HG03520 (cell line): Measurements from ENCODE around the gene TLR4.

Experiments
- ATAC-seq: cut with Tn5 transposase; IDR thresholded peaks from one replicate; pipeline ENCODE4 v1.9.1; 2021; ENCODE audit warnings: mild to moderate bottlenecking, moderate library complexity; ENCODE audit not compliant: unreplicated experiment

Gene TLR4

DNA sequence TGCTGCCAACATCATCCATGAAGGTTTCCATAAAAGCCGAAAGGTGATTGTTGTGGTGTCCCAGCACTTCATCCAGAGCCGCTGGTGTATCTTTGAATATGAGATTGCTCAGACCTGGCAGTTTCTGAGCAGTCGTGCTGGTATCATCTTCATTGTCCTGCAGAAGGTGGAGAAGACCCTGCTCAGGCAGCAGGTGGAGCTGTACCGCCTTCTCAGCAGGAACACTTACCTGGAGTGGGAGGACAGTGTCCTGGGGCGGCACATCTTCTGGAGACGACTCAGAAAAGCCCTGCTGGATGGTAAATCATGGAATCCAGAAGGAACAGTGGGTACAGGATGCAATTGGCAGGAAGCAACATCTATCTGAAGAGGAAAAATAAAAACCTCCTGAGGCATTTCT lies 10.1 kb downstream of the TLR4 start:
- ATAC-seq: no peak

DNA sequence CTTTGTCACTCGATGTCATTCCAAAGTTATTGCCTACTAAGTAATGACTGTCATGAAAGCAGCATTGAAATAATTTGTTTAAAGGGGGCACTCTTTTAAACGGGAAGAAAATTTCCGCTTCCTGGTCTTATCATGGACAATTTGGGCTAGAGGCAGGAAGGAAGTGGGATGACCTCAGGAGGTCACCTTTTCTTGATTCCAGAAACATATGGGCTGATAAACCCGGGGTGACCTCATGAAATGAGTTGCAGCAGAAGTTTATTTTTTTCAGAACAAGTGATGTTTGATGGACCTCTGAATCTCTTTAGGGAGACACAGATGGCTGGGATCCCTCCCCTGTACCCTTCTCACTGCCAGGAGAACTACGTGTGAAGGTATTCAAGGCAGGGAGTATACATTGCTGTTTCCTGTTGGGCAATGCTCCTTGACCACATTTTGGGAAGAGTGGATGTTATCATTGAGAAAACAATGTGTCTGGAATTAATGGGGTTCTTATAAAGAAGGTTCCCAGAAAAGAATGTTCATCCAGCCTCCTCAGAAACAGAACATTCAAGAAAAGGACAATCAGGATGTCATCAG lies 11.3 kb downstream of the TLR4 start:
- ATAC-seq: no peak

- ATAC-seq: peak; percentile 99
Measured at GRCh38 chr9:117718085-117718484, 13.9 kb downstream of the TLR4 start.

GRCh38 chr9:117718701-117719100 lies 14.5 kb downstream of the TLR4 start:
- no peak for ATAC-seq

- ATAC-seq: no peak
Measured at GRCh38 chr9:117719161-117719920, 15.1 kb downstream of the TLR4 start.

DNA sequence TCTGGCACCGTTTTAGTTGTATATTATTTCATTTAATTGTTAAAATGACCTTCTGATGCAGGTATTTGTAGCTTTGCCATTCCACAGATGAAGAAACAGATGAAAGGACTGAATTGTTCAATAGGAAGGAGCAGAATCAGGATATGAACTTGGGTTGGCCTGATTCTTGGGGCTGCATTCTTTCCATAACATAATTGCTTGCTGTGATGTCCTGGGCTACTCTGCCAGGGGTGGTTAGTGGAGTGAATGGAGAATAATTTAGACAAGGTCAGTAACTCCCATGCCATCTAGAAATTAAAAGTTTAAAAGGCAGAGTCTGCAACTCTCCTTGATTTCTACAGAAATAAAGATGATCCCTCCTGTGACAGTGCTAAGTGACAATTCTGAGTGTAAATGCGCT lies 15.9 kb downstream of the TLR4 start:
- ATAC-seq: no peak

GRCh38 chr9:117720555-117720954 lies 16.4 kb downstream of the TLR4 start:
- ATAC-seq: no peak

GRCh38 chr9:117720987-117721386 lies 16.8 kb downstream of the TLR4 start:
- no peak for ATAC-seq

DNA sequence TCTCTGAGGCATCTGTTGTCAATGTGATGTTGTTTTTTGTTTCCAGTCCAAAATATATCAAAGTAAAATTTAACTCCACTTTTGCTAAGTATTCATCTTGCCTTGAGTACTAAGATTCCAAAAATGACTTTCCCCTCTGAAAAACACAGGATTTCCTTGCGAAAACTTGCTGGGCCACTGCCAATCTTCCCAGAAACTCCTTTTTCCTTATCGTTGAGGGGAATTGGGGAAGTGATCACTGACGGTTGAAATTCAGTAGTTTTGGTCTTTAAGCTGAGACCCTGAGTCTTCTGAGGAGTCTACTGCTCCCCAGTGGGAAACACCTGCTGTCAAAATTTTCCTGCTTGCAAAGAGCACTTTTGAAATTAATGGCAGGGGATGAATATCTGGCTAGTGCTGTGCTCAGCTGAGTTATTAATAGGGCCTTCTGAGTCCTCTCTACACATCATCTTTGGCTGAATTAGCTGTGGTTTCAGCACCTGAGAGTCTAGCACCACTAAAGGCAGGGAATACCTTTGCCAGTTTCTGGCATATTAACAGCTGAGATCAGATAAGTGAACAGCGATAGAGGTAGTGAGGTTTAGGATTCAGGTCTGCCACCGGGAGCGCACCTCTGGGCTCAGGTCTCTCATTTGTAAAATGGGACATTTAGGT lies 18.0 kb downstream of the TLR4 start:
- no peak for ATAC-seq

DNA sequence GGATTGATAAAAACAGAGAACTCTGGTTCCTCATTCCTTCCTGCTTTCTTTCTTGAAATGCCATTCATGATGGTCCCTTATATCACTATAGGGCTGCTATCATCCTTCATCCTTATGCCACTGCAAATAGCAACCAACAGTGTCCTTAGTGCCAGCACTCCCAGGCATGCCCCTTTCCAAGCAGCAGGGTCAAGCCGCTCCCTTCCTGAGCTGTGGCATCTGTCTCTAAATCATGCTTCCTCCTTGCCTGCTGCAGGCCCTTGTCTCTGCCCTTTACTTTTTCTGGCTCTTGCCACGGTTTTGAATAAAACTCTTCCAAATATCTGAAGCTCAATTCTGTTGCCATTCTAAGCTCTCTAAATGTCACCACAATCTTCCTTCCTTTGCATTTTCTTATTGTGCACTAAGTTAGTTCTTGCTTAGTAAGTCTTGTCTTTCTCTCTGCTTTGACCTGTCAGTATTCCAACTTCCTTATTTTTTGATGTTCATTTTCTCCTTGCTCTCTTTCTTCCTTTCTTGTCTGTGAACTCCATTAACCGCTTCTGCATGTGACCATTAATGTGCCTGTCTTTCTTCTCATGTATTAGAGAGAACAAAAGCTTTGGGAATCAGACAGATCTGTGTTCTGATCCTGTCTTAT lies 19.9 kb downstream of the TLR4 start:
- no peak for ATAC-seq

- no peak for ATAC-seq
Measured at GRCh38 chr9:117725426-117725887, 21.3 kb downstream of the TLR4 start.

GRCh38 chr9:117729375-117729774 lies 25.2 kb downstream of the TLR4 start:
- ATAC-seq: no peak

DNA sequence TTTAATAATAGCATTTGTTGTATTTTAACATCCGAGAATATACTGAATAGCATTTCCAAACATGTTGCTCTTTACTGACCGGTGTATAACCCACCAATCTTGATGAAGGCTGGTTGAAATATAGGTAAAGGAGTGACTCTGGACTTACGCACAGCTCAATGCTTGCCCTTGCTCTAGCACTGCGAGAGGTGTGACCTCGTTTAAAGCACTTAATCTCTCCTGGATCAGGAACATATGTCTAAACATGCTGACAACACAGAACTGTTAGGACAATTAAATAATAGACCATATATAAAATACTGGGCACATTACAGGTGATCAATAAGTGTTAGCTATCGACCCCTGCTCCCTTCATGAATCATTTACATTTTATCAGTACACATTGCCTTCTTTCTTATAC lies 28.3 kb downstream of the TLR4 start:
- no peak for ATAC-seq

- ATAC-seq: no peak
Measured at GRCh38 chr9:117733465-117733864, 29.3 kb downstream of the TLR4 start.

- no peak for ATAC-seq
Measured at GRCh38 chr9:117734082-117734481, 29.9 kb downstream of the TLR4 start.

DNA sequence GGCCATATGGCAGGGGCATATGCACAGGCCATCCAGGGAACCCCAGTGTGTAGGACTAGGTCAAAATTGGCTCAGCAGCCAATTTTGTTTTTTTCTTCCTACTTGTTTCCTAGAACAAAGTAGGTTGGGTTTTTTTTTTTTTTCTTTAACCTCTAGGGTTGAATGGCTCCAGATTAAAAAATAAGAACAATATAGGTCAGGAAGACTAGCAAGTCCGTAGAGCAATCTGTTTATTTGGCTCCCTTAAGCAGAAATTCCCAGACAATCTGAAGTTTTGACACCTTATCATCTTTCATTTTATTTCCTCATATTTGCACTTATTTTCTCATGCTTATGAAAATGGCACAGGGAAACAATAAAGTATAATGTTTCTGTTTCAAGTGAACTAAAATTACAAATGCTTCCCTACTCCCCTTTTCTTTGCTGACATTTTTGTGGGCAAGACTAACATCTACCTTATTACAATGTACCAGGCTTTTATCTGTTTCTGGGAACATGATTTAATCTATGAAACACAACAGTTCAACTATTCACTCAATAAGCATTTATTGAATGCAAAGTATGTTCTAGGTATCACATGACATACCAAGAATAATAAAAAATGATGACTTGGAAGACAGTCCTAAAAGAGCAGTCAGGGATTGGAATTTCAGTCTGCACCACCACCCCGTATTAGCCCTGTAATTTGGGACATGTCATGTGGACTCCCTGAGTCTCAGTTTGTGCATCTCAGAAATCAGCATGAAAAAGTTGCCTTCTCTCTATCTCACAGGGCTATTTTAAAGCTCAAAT lies 30.5 kb downstream of the TLR4 start:
- no peak for ATAC-seq

GRCh38 chr9:117737721-117738226 lies 33.6 kb downstream of the TLR4 start:
- ATAC-seq: no peak

DNA sequence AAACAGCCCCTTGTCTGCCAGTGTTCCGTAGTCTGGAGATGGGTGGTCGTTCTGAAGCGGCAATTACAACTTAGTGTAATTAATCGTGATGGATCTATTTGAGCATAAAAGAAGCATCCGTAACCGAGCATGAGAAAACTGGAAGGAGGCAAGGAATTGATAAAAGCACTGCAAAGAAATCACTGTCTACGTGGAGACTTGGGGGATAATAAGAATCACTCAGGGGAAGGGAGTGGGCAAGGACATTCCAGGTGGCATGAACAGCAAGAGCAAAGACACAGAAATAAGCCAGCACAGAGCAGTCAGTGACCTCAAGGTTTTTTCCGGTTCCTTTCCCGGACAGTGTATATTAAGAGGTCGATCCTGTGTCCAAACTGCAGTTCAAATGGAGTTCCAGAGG lies 35.0 kb downstream of the TLR4 start:
- no peak for ATAC-seq

GRCh38 chr9:117739624-117740347 lies 35.6 kb downstream of the TLR4 start:
- no peak for ATAC-seq

- no peak for ATAC-seq
Measured at GRCh38 chr9:117742131-117742530, 37.9 kb downstream of the TLR4 start.
